HCT116 (cell line): ENCODE results near the gene DDHD1. TPM values are rescaled to one million over a fixed set of nuclear protein-coding genes. Genes with fewer than 3 reads are reported as not detected.

Source experiments
- ATAC-seq: fragments of 200-7000 bp; cut with Tn5 transposase; 2 replicates; pipeline ENCODE4 v1.9.1; 2020; ENCODE audit warnings: mild to moderate bottlenecking, moderate library complexity
- BruUV-seq: library from RNA; stranded (reverse); fragments of 400-500 nt; replicated peaks from 2 replicates; lab custom pipeline; 2021; lab: Mats Ljungman, UMichigan
- CTCF ChIA-PET: fragments of 300-600 bp; sonication (Branson Sonifier 250); formaldehyde crosslinking; loops from one replicate; lab custom pipeline; 2021; ENCODE audit warnings: antibody characterized with exemption; lab: Charles Lee
- POLR2A ChIA-PET: fragments of 300-600, 350-600 bp; sonication (Branson Sonifier 250); formaldehyde crosslinking; loops from one replicate; lab custom pipeline; 2021; ENCODE audit warnings: antibody characterized with exemption; lab: Charles Lee
- RAD21 ChIA-PET, 2 experiments: fragments of 300-600 bp; sonication (Branson Sonifier 250); formaldehyde crosslinking; loops; one replicate each; lab custom pipeline; 2023; ENCODE audit warnings: low total read pairs in 2 of 2; ENCODE audit not compliant: uncharacterized antibody in 2 of 2, unreplicated experiment in 2 of 2, low non-redundant PET in 1 of 2; lab: Charles Lee
- DNase-seq: peaks from one replicate; pipeline ENCODE4 v3.0.0-alpha.2; 2010; ENCODE audit warnings: low read depth, low spot score
- H2AFZ ChIP-seq: fragments of 200-600 bp; shearing (Covaris generic), sonication (generic); 2 replicates; pipeline ENCODE4 v1.6.1; 2017; ENCODE audit warnings: low read depth, mixed run types, mixed read lengths, antibody characterized with exemption, low read length; ENCODE audit not compliant: poor library complexity, severe bottlenecking
- H3K27ac ChIP-seq: 2 replicates; pipeline ENCODE4 v1.5.1; 2012; ENCODE audit warnings: low read depth, low read length
- H3K27me3 ChIP-seq: fragments of 200-600 bp; sonication (generic); 2 replicates; pipeline ENCODE4 v1.6.1; 2016; ENCODE audit warnings: mixed run types, low read length, mixed read lengths; ENCODE audit not compliant: insufficient read depth
- H3K36me3 ChIP-seq, 2 experiments: fragments of 200-500 bp in 1 of 2; fragments of 200-600 bp in 1 of 2; sonication (Bioruptor generic) in 1 of 2; sonication (generic) in 1 of 2; 2 replicates each; pipeline versions ENCODE4 v1.5.1 to v1.6.1; 2014 to 2016; ENCODE audit warnings: low read length in 2 of 2, inconsistent platforms in 1 of 2, mixed read lengths in 1 of 2, mixed run types in 1 of 2; ENCODE audit not compliant: insufficient read depth in 2 of 2, control insufficient read depth in 1 of 2
- H3K4me1 ChIP-seq, 2 experiments: fragments of 200-600 bp in 1 of 2; sonication (generic) in 1 of 2; 2 replicates each; pipeline versions ENCODE4 v1.5.1 to v1.6.1; 2012 to 2017; ENCODE audit warnings: low read length in 2 of 2, inconsistent platforms in 1 of 2, mild to moderate bottlenecking in 1 of 2, mixed read lengths in 1 of 2, mixed run types in 1 of 2, moderate library complexity in 1 of 2; ENCODE audit not compliant: insufficient read depth in 2 of 2, control insufficient read depth in 1 of 2
- H3K4me2 ChIP-seq: fragments of 200-600 bp; sonication (generic); 2 replicates; pipeline ENCODE4 v1.6.1; 2017; ENCODE audit warnings: mixed run types, low read length, mixed read lengths
- H3K4me3 ChIP-seq, 2 experiments: fragments of 200-600 bp in 1 of 2; sonication (generic) in 1 of 2; replicated peaks in 1 of 2; 2 replicates each; pipeline ENCODE4 v1.5.1; 2011 to 2016; ENCODE audit warnings: low read length in 2 of 2, control low read depth in 1 of 2, low read depth in 1 of 2, mild to moderate bottlenecking in 1 of 2, mixed read lengths in 1 of 2, mixed run types in 1 of 2
- H3K79me2 ChIP-seq: fragments of 200-600 bp; sonication (generic); 2 replicates; pipeline ENCODE4 v1.6.1; 2017; ENCODE audit warnings: mild to moderate bottlenecking, mixed run types, low read length, moderate library complexity, mixed read lengths; ENCODE audit not compliant: insufficient read depth
- H3K9ac ChIP-seq: fragments of 200-600 bp; sonication (generic); 2 replicates; pipeline ENCODE4 v1.6.1; 2016; ENCODE audit warnings: low read length, mixed read lengths
- H3K9me2 ChIP-seq: fragments of 200-600 bp; sonication (generic), shearing (Covaris generic); 2 replicates; pipeline ENCODE4 v1.6.1; 2017; ENCODE audit warnings: mixed run types, mild to moderate bottlenecking, moderate library complexity; ENCODE audit not compliant: insufficient read depth
- H3K9me3 ChIP-seq, 2 experiments: fragments of 200-500 bp in 1 of 2; fragments of 200-600 bp in 1 of 2; sonication (Bioruptor generic) in 1 of 2; sonication (generic) in 1 of 2; 2 replicates each; pipeline ENCODE4 v1.6.1; 2014 to 2017; ENCODE audit warnings: low read length in 2 of 2, mixed read lengths in 2 of 2, inconsistent platforms in 1 of 2, low read depth in 1 of 2, mild to moderate bottlenecking in 1 of 2, mixed run types in 1 of 2, moderate library complexity in 1 of 2; ENCODE audit not compliant: control insufficient read depth in 1 of 2, insufficient read depth in 1 of 2
- H4K20me1 ChIP-seq: fragments of 200-600 bp; sonication (generic), shearing (Covaris generic); 2 replicates; pipeline ENCODE4 v1.6.1; 2017; ENCODE audit warnings: mixed run types, mild to moderate bottlenecking, moderate library complexity; ENCODE audit not compliant: insufficient read depth
- ATF3 ChIP-seq: IDR thresholded peaks from 2 replicates; pipeline ENCODE4 v1.6.1; 2012
- CEBPB ChIP-seq: IDR thresholded peaks from 2 replicates; pipeline ENCODE4 v1.6.1; 2012; ENCODE audit warnings: low read depth
- CTCF ChIP-seq, 3 experiments: fragments of 200-600 bp in 1 of 3; sonication (generic) in 1 of 3; IDR thresholded peaks in 2 of 3; conservative IDR thresholded peaks in 1 of 3; 2 replicates each; pipeline ENCODE4 v1.5.1; 2012 to 2017; ENCODE audit warnings: low read depth in 2 of 3, low read length in 2 of 3, antibody characterized with exemption in 1 of 3, borderline replicate concordance in 1 of 3, control low read depth in 1 of 3, mild to moderate bottlenecking in 1 of 3, mixed read lengths in 1 of 3, mixed run types in 1 of 3, moderate library complexity in 1 of 3; ENCODE audit not compliant: insufficient read depth in 1 of 3
- EGR1 ChIP-seq: IDR thresholded peaks from 2 replicates; pipeline ENCODE4 v1.6.1; 2012; ENCODE audit warnings: low read depth
- ELF1 ChIP-seq: IDR thresholded peaks from 2 replicates; pipeline ENCODE4 v1.6.1; 2012; ENCODE audit warnings: low read depth, borderline replicate concordance
- EZH2 ChIP-seq: fragments of 200-600 bp; sonication (generic); IDR thresholded peaks from 2 replicates; pipeline ENCODE4 v1.6.1; 2017; ENCODE audit warnings: antibody characterized with exemption, mixed run types
- EZH2phosphoT487 ChIP-seq: fragments of 200-600 bp; IDR thresholded peaks from 2 replicates; pipeline ENCODE4 v1.6.1; 2018; ENCODE audit warnings: antibody characterized with exemption, borderline replicate concordance
- JUND ChIP-seq: IDR thresholded peaks from 2 replicates; pipeline ENCODE4 v1.6.1; 2012
- MAX ChIP-seq: IDR thresholded peaks from 2 replicates; pipeline ENCODE4 v1.6.1; 2012
- POLR2AphosphoS5 ChIP-seq: IDR thresholded peaks from 2 replicates; pipeline ENCODE4 v1.6.1; 2011; ENCODE audit warnings: mild to moderate bottlenecking, low read depth, low read length, moderate library complexity
- RAD21 ChIP-seq: IDR thresholded peaks from 2 replicates; pipeline ENCODE4 v1.6.1; 2012; ENCODE audit warnings: low read depth, mild to moderate bottlenecking
- REST ChIP-seq: IDR thresholded peaks from 2 replicates; pipeline ENCODE4 v1.6.1; 2012; ENCODE audit warnings: low read depth
- SIN3A ChIP-seq: IDR thresholded peaks from 2 replicates; pipeline ENCODE4 v1.6.1; 2012; ENCODE audit warnings: low read depth
- SP1 ChIP-seq: IDR thresholded peaks from 2 replicates; pipeline ENCODE4 v1.6.1; 2012; ENCODE audit warnings: low read depth
- SRF ChIP-seq: IDR thresholded peaks from 2 replicates; pipeline ENCODE4 v1.6.1; 2012; ENCODE audit warnings: low read depth
- TCF7L2 ChIP-seq: IDR thresholded peaks from 2 replicates; pipeline ENCODE4 v1.7.0; 2011; ENCODE audit warnings: borderline replicate concordance, inconsistent platforms; ENCODE audit not compliant: insufficient read depth, insufficient read length; ENCODE audit errors: extremely low read depth
- YY1 ChIP-seq: IDR thresholded peaks from 2 replicates; pipeline ENCODE4 v1.6.1; 2011; ENCODE audit warnings: low read length, low read depth, moderate library complexity, mild to moderate bottlenecking; ENCODE audit not compliant: insufficient replicate concordance; ENCODE audit errors: extremely low read depth
- ZBTB33 ChIP-seq: IDR thresholded peaks from 2 replicates; pipeline ENCODE4 v1.6.1; 2011; ENCODE audit warnings: mild to moderate bottlenecking, low read length, moderate library complexity; ENCODE audit not compliant: insufficient replicate concordance; ENCODE audit errors: extremely low read depth
- ZNF274 ChIP-seq: fragments of 200-500 bp; sonication (Bioruptor generic); IDR thresholded peaks from 2 replicates; pipeline ENCODE4 v1.6.1; 2014; ENCODE audit warnings: mild to moderate bottlenecking, low read depth, low read length, inconsistent platforms
- intact Hi-C: fragments of 100-400 bp; cut with micrococcal nuclease; formaldehyde crosslinking; loops from 2 replicates; pipeline ENCODE4 v1.10.0; 2022
- total RNA-seq: library from RNA; stranded (reverse); gene quantifications from one replicate; pipeline ENCODE4 v1.2.1, GENCODE V29; 2021; ENCODE audit not compliant: unreplicated experiment

DDHD1 gene
- total RNA-seq, 1 experiment from 2014 or later = 26.9 TPM

- POLR2A ChIA-PET = no interaction called here
- Histone ChIP-seq H3K36me3 (no peaks in the 10 kb centered on the region), H3K4me3 (no peak overlapping the region), H3K4me2 (no peak overlapping the region), H3K79me2 (peaks cover 83% of the 10 kb centered on the region), H4K20me1 (no peaks in the 10 kb centered on the region; the same call in 1 of the 2 replicates), H3K4me1 (no peaks in the 10 kb centered on the region), H2AFZ (no peak overlapping the region)
- intact Hi-C loops = no loop called here
- ATAC-seq = no peak
- no peak for TF ChIP-seq MAX
- no peak for TF ChIP-seq EZH2phosphoT487
- no peak for TF ChIP-seq CTCF (IDR thresholded peaks at IDR 0.05 in 2 of 3, conservative IDR thresholded peaks at IDR 0.05 in 1 of 3; ENCODE audit: borderline replicate concordance in 1 of 3, insufficient read depth in 1 of 3, low read depth in 2 of 3, low read length in 2 of 3)
- TF ChIP-seq SRF = no peak
- TF ChIP-seq YY1 = no peak
- TF ChIP-seq RAD21 = no peak
- TF ChIP-seq SIN3A = no peak
- no peak for TF ChIP-seq ZNF274
- TF ChIP-seq JUND = no peak
- TF ChIP-seq ZBTB33 = no peak
- no peak for TF ChIP-seq ELF1
- no peak for TF ChIP-seq EGR1
- TF ChIP-seq EZH2 = no peak
- TF ChIP-seq ATF3 = no peak
- TF ChIP-seq POLR2AphosphoS5 = no peak
- TF ChIP-seq REST = no peak
- TF ChIP-seq TCF7L2 = no peak
- no peak for TF ChIP-seq CEBPB
- TF ChIP-seq SP1 = no peak
- TF ChIP-seq, all 23 proteins: peak for 0
- Histone ChIP-seq H3K9ac (no peak overlapping the region), H3K9me2 (no peaks in the 10 kb centered on the region), H3K9me3 (no peaks in the 10 kb centered on the region), H3K27me3 (no peaks in the 10 kb centered on the region), H3K27ac (no peak overlapping the region)
- CTCF ChIA-PET = no interaction called here
- BruUV-seq = no TSS peak
- RAD21 ChIA-PET = no interaction called here
- DNase-seq = no peak
Observed at GRCh38 chr14:53113989-53114388, 39.1 kb downstream of the DDHD1 start.
